GM12878 (cell line): ENCODE data around the gene KIAA1328. TPM values are rescaled to one million over a fixed set of nuclear protein-coding genes. Genes with fewer than 3 reads are reported as not detected.

Experiments
- E4F1 ChIP-seq: fragments of 450-650 bp; IDR thresholded peaks from 2 replicates; pipeline ENCODE4 v1.6.1; 2018; ENCODE audit warnings: borderline replicate concordance, mild to moderate bottlenecking; ENCODE audit not compliant: partially characterized antibody
- NR2F1 ChIP-seq: fragments of 450-650 bp; conservative IDR thresholded peaks from 2 replicates; pipeline ENCODE4 v1.6.1; 2017; ENCODE audit warnings: mild to moderate bottlenecking
- POLR2AphosphoS2 ChIP-seq: IDR thresholded peaks from 2 replicates; pipeline ENCODE4 v1.6.1; 2011; ENCODE audit warnings: low read depth, mild to moderate bottlenecking, low read length, improper control_type of control experiment, moderate library complexity
- RAD21 ChIP-seq: IDR thresholded peaks from 2 replicates; pipeline ENCODE4 v1.6.1; 2011; ENCODE audit warnings: mild to moderate bottlenecking, low read depth, low read length, moderate library complexity; ENCODE audit not compliant: insufficient read depth
- RCOR1 ChIP-seq: conservative IDR thresholded peaks from 2 replicates; pipeline ENCODE4 v1.6.1; 2012; ENCODE audit warnings: low read depth, low read length, improper control_type of control experiment
- ZBTB40 ChIP-seq: fragments of 450-650 bp; IDR thresholded peaks from 2 replicates; pipeline ENCODE4 v1.6.1; 2016; ENCODE audit warnings: mild to moderate bottlenecking, moderate library complexity, borderline replicate concordance
- polyA plus RNA-seq, 11 experiments: library from polyadenylated mRNA; depleted of rRNA in 4 of 11; unstranded in 6 of 11; stranded (reverse) in 5 of 11; fragments of >200 nt; fragmentation: Nextera tagmentation in 4 of 11; fragmentation: Illumina TruSeq in 1 of 11; extraction: Ambion mirVana in 4 of 11; extraction: Trizol in 1 of 11; gene quantifications; 1 replicate in 1 of 11; 2 replicates in 10 of 11; pipeline versions ENCODE4 v1.2.1 to v1.2.3, GENCODE V29; 2011 to 2016; ENCODE audit warnings: inconsistent platforms in 2 of 11, missing spikeins in 2 of 11, low read depth in 1 of 11
- total RNA-seq, 4 experiments: library from RNA; depleted of rRNA in 3 of 4; stranded (reverse); fragments of >200 nt in 3 of 4; fragmentation: Illumina TruSeq in 1 of 4; extraction: Trizol in 1 of 4; gene quantifications; 2 replicates each; pipeline versions ENCODE4 v1.2.1 to v1.2.3, GENCODE V29; 2013 to 2021
- TF ChIP-seq, protein P1 (sequence below): IDR thresholded peaks from 2 replicates; pipeline ENCODE4 v1.6.1; 2012; ENCODE audit warnings: improper control_type of control experiment, low read depth, low read length; ENCODE audit not compliant: insufficient replicate concordance
- TF ChIP-seq, protein P2 (sequence below): IDR thresholded peaks from 2 replicates; pipeline ENCODE4 v1.6.1; 2011; ENCODE audit warnings: borderline replicate concordance, low read depth, mild to moderate bottlenecking, moderate library complexity, mixed read lengths, low read length; ENCODE audit not compliant: insufficient read depth; ENCODE audit errors: extremely low read length

The KIAA1328 gene
- total and polyA plus RNA-seq, 10 of the 15 experiments (the other 5 are each of a cell fraction or from before 2014, with no cell fraction given): 3.1 to 7.1 (median 4.6) TPM

- TF ChIP-seq E4F1 (no peak), ZBTB40 (no peak), RAD21 (no peak), RCOR1 (no peak), POLR2AphosphoS2 (no peak), NR2F1 (no peak)
- TF ChIP-seq, protein P1, sequence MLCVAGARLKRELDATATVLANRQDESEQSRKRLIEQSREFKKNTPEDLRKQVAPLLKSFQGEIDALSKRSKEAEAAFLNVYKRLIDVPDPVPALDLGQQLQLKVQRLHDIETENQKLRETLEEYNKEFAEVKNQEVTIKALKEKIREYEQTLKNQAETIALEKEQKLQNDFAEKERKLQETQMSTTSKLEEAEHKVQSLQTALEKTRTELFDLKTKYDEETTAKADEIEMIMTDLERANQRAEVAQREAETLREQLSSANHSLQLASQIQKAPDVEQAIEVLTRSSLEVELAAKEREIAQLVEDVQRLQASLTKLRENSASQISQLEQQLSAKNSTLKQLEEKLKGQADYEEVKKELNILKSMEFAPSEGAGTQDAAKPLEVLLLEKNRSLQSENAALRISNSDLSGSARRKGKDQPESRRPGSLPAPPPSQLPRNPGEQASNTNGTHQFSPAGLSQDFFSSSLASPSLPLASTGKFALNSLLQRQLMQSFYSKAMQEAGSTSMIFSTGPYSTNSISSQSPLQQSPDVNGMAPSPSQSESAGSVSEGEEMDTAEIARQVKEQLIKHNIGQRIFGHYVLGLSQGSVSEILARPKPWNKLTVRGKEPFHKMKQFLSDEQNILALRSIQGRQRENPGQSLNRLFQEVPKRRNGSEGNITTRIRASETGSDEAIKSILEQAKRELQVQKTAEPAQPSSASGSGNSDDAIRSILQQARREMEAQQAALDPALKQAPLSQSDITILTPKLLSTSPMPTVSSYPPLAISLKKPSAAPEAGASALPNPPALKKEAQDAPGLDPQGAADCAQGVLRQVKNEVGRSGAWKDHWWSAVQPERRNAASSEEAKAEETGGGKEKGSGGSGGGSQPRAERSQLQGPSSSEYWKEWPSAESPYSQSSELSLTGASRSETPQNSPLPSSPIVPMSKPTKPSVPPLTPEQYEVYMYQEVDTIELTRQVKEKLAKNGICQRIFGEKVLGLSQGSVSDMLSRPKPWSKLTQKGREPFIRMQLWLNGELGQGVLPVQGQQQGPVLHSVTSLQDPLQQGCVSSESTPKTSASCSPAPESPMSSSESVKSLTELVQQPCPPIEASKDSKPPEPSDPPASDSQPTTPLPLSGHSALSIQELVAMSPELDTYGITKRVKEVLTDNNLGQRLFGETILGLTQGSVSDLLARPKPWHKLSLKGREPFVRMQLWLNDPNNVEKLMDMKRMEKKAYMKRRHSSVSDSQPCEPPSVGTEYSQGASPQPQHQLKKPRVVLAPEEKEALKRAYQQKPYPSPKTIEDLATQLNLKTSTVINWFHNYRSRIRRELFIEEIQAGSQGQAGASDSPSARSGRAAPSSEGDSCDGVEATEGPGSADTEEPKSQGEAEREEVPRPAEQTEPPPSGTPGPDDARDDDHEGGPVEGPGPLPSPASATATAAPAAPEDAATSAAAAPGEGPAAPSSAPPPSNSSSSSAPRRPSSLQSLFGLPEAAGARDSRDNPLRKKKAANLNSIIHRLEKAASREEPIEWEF: no peak
- TF ChIP-seq, protein P2, sequence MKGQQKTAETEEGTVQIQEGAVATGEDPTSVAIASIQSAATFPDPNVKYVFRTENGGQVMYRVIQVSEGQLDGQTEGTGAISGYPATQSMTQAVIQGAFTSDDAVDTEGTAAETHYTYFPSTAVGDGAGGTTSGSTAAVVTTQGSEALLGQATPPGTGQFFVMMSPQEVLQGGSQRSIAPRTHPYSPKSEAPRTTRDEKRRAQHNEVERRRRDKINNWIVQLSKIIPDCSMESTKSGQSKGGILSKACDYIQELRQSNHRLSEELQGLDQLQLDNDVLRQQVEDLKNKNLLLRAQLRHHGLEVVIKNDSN: no peak
Measured at GRCh38 chr18:36867056-36867455, 38.1 kb downstream of the KIAA1328 start (continued).
